Kidney (tissue), 14 donors: ENCODE measurements around the gene CEP63. TPM values are rescaled to one million over a fixed set of nuclear protein-coding genes. Genes with fewer than 3 reads are reported as not detected.

Source experiments
- DNase-seq, 5 donors: peaks; one replicate each; pipeline ENCODE4 v3.0.0-alpha.2; 2013 to 2020
- FAIRE-seq: peaks from 2 replicates; lab custom pipeline; 2012; peaks lifted over from hg19 to GRCh38; lab: Jason Lieb, UNC
- H3K27ac ChIP-seq, 2 donors: one replicate each; pipeline ENCODE4 v1.7.0; 2013; ENCODE audit warnings: low read depth in 2 of 2, low read length in 2 of 2, inconsistent platforms in 1 of 2
- H3K27me3 ChIP-seq: one replicate; pipeline ENCODE4 v1.7.1; 2013; ENCODE audit warnings: low read length, inconsistent platforms; ENCODE audit not compliant: control insufficient read depth, insufficient read depth
- H3K36me3 ChIP-seq, 3 donors: one replicate each; pipeline versions ENCODE4 v1.7.0 to v1.7.1; 2013; ENCODE audit warnings: low read length in 3 of 3, control low read depth in 1 of 3, inconsistent platforms in 1 of 3; ENCODE audit not compliant: insufficient read depth in 3 of 3, control insufficient read depth in 2 of 3
- H3K4me1 ChIP-seq, 3 donors: one replicate each; pipeline versions ENCODE4 v1.7.0 to v1.7.1; 2013; ENCODE audit warnings: low read length in 3 of 3, inconsistent platforms in 1 of 3, low read depth in 1 of 3; ENCODE audit not compliant: control insufficient read depth in 2 of 3, insufficient read depth in 2 of 3
- H3K4me3 ChIP-seq, 3 donors: one replicate each; pipeline versions ENCODE4 v1.7.0 to v1.8.1; 2013; ENCODE audit warnings: low read length in 3 of 3, control low read depth in 1 of 3, inconsistent platforms in 1 of 3
- H3K9ac ChIP-seq, 3 donors: one replicate each; pipeline versions ENCODE4 v1.7.0 to v1.7.1; 2013; ENCODE audit warnings: low read length in 3 of 3, control low read depth in 1 of 3, inconsistent platforms in 1 of 3
- H3K9me3 ChIP-seq, 3 donors: one replicate each; pipeline versions ENCODE4 v1.7.0 to v1.7.1; 2013; ENCODE audit warnings: low read length in 3 of 3, control low read depth in 1 of 3, inconsistent platforms in 1 of 3; ENCODE audit not compliant: control insufficient read depth in 2 of 3, insufficient read depth in 1 of 3
- intact Hi-C: fragments of 100-400 bp; cut with DNase I; formaldehyde crosslinking; loops from one replicate; pipeline ENCODE4 v1.11.1; 2022
- polyA plus RNA-seq: library from polyadenylated mRNA; stranded (reverse); fragments of 350-450 nt; fragmentation: Illumina TruSeq; extraction: RNeasy Lipid Tissue Mini Kit (QIAGEN cat#74804); gene quantifications from one replicate; pipeline ENCODE4 v1.2.3, GENCODE V29; 2014; ENCODE audit warnings: low read depth, low replicate concordance; ENCODE audit not compliant: insufficient read depth
- total RNA-seq: library from RNA; stranded (reverse); fragmentation: NEBNext Ultra II Directional; extraction: Animal tissue kit (Norgen Biotek cat#: 25700); gene quantifications from one replicate; pipeline ENCODE4 v1.2.1, GENCODE V29; 2021
- TF ChIP-seq, protein P1 (sequence below): IDR thresholded peaks from 3 replicates; pipeline ENCODE4 v1.5.1; 2012; ENCODE audit warnings: mild to moderate bottlenecking, moderate library complexity, borderline replicate concordance; ENCODE audit not compliant: insufficient read depth; ENCODE audit errors: extremely low read depth
- donor health status: control.
- donor health status: control.
- donor health status: control.
- donor health status: control.
- donor health status: control.
- donor health status: DM: yes; HTN: yes; CAD: no.
- donor health status: Normal renal cell carcinoma (clear cell type).

CEP63 gene
- total and polyA plus RNA-seq, 2 donors from 2014 or later = 19.2 to 19.6 TPM

- Histone ChIP-seq H3K36me3 (no peaks in the 10 kb centered on the region), H3K4me3 (no peak overlapping the region), H3K9me3 (peaks cover 0 to 20% (median 2%) of the 10 kb centered on the region in 3 donors), H3K27me3 (no peaks in the 10 kb centered on the region), H3K4me1 (no peaks in the 10 kb centered on the region), H3K9ac (no peak overlapping the region), H3K27ac (no peak overlapping the region)
- TF ChIP-seq, protein P1, sequence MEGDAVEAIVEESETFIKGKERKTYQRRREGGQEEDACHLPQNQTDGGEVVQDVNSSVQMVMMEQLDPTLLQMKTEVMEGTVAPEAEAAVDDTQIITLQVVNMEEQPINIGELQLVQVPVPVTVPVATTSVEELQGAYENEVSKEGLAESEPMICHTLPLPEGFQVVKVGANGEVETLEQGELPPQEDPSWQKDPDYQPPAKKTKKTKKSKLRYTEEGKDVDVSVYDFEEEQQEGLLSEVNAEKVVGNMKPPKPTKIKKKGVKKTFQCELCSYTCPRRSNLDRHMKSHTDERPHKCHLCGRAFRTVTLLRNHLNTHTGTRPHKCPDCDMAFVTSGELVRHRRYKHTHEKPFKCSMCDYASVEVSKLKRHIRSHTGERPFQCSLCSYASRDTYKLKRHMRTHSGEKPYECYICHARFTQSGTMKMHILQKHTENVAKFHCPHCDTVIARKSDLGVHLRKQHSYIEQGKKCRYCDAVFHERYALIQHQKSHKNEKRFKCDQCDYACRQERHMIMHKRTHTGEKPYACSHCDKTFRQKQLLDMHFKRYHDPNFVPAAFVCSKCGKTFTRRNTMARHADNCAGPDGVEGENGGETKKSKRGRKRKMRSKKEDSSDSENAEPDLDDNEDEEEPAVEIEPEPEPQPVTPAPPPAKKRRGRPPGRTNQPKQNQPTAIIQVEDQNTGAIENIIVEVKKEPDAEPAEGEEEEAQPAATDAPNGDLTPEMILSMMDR = no peak
- intact Hi-C loops = no loop called here
- no peak for FAIRE-seq
- DNase-seq = no peak
Measured at GRCh38 chr3:134526319-134526718, 40.5 kb downstream of the CEP63 start.

DNA sequence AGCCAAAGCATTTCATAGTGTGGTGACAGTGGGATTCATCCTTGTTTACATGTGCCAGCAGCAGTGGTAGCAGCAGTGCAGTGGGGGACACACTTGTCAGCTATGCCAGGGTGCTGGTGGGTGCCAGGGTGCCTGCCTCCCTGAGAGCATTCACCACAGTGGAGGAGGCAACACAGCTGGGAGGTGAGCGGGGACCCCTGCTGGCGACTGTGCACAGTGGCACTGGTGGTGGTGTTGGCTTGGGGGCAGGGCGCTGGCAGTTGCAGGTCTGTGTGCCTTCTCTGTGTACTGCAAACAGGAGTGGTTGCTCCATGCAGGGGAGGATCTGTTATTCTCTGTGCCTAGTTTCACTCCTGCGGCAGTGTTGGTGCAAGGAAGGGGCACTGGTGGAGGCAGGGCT is 41.2 kb downstream of the CEP63 start:
- H3K4me3 ChIP-seq = no peak overlapping the region
- intact Hi-C loops = no loop called here
- no peak for FAIRE-seq
- no peak overlapping the region for H3K9ac ChIP-seq
- DNase-seq = no peak
- H3K27ac ChIP-seq = no peak overlapping the region
- peaks cover 0 to 20% (median 2%) of the 10 kb centered on the region in 3 donors for H3K9me3 ChIP-seq
- H3K36me3 ChIP-seq = no peaks in the 10 kb centered on the region
- no peaks in the 10 kb centered on the region for H3K27me3 ChIP-seq
- TF ChIP-seq, protein P1 = no peak
- H3K4me1 ChIP-seq = no peaks in the 10 kb centered on the region

DNA sequence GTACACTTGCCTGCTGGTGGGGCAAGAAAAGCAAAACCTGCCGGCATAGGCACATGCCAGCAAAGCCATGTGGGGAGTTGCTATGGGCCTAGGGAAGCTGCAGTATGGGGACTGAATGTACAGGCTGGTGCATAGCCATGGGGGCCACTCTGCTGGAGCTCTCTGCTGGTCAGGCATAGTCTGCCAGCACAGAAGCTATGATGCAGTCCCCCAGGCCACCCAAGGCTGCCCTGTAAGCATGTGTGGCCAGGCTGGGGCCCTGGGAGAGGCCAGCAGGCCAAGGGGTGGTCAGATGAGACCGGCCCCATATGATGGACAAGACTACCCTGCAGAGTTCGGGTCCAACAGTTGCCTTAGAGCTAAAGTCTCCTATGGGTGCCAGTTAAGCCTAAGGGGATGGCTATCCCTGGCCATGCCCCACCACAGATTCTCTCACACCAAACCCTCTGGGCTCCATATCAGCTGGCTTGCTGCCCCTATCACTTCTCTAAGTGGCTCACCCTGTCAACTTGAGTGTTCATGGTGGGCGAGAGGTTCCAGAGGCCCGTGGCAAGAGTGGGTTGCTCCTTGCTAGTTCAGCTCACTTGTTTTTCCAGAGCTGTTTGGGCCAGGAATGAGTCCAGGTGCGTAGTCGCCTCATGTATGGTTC is 41.8 kb downstream of the CEP63 start:
- Histone ChIP-seq H3K9me3 (peaks cover 0 to 20% (median 2%) of the 10 kb centered on the region in 3 donors), H3K36me3 (no peaks in the 10 kb centered on the region), H3K9ac (no peak overlapping the region), H3K27ac (no peak overlapping the region), H3K27me3 (no peaks in the 10 kb centered on the region), H3K4me1 (no peaks in the 10 kb centered on the region), H3K4me3 (no peak overlapping the region)
- intact Hi-C loops = no loop called here
- DNase-seq = no peak
- FAIRE-seq = no peak
- TF ChIP-seq, protein P1 = no peak
